HG03280 (cell line): Measurements from ENCODE around the gene TNFRSF13B.
"Not testable (repeated sequence)": the region's sequence is repeated elsewhere in the genome, so short reads cannot be mapped to it uniquely, and the experiment has no call there.

ENCODE experiments used
- ATAC-seq: cut with Tn5 transposase; IDR thresholded peaks from one replicate; pipeline ENCODE4 v1.9.1; 2021; ENCODE audit warnings: mild to moderate bottlenecking, moderate library complexity; ENCODE audit not compliant: unreplicated experiment

TNFRSF13B gene

GRCh38 chr17:16987066-16987829 lies 15.3 kb upstream of the TNFRSF13B start:
- no peak for ATAC-seq

DNA sequence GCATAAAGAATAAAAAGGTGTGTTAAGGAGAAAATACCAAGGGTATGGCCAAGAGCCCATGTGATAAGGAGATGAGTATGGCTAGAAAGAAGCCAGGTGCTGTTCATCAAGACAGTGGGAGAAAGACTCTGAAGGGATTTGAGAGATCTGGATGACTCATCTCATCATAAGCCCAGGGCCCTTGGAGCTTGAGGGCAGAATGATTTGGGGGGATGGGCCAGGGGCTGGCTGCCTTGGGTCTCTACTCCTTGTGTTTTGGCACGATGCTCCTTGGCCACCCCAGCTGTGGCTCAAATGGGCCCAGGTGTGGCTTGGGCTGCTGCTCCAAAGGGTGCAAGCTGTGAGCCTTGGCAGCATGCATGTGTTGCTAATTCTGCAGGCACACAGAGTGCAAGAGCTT lies 14.5 kb upstream of the TNFRSF13B start:
- ATAC-seq = no peak

DNA sequence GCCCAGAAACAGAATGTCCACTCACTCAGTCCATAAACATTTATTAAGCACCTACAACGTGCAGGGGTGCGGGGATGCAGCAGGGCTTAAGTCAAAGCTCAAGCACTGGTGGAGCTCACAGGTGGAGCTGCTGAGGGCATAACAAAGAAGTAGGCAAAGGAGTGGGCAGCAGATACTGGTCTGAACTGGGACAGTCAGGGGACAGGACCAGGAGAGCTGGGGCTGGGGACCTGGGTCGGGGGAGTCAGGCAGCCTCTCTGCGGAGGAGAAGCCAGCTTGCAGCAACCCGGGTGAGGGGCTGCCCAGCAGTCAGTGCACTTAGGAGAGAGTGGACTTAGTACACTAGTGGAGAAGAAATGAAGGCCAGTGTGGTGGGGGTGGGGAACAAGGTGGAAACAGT lies 10.0 kb upstream of the TNFRSF13B start:
- ATAC-seq = no peak

GRCh38 chr17:16980813-16981731 lies 9.2 kb upstream of the TNFRSF13B start:
- ATAC-seq = no peak

- ATAC-seq = no peak
These were observed 8.1 kb upstream of the TNFRSF13B start for GRCh38 chr17:16980061-16980460.

- ATAC-seq = not testable (repeated sequence)
These were observed 7.4 kb upstream of the TNFRSF13B start for GRCh38 chr17:16979237-16979823.

- ATAC-seq = no peak
These were observed 6.0 kb upstream of the TNFRSF13B start for GRCh38 chr17:16977932-16978331.

DNA sequence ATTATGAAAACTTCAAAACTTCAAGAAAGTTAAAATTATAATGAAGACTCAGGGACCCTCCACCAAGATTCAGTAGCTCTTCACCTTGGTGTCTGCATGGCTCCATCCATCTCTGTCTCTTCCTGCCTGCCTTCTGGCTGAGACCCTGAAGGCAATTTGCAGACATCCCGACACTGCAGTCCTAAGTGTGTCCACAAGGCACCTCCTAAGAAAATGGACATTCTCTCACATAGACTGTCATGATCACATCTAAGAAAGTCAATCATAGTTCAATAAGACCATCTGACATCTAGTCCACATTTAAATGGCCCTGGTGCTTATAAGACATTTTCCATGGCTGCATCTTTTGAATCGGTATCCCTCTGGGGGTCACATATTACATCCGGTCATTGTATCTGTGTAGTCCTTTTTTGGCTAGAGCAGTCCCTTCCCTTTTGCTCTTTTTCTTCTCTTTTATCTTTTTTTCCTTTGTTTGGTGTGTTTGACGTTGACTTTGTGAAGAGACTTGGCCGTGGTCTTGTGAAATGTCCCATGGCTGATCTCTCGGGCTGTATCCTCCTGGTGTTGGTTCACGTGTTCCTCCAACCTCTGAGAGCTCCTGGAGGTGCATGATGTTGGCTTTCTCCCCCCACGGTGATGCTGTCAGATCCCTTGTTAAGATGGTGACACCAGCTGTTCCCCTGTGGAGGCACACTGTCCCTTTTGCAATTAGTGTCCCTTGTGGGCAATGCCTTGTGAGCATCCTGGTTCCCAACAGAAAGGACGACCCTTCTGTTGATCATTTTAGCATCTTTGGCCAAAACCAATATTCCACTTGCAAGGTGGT lies 5.0 kb upstream of the TNFRSF13B start:
- no peak for ATAC-seq

DNA sequence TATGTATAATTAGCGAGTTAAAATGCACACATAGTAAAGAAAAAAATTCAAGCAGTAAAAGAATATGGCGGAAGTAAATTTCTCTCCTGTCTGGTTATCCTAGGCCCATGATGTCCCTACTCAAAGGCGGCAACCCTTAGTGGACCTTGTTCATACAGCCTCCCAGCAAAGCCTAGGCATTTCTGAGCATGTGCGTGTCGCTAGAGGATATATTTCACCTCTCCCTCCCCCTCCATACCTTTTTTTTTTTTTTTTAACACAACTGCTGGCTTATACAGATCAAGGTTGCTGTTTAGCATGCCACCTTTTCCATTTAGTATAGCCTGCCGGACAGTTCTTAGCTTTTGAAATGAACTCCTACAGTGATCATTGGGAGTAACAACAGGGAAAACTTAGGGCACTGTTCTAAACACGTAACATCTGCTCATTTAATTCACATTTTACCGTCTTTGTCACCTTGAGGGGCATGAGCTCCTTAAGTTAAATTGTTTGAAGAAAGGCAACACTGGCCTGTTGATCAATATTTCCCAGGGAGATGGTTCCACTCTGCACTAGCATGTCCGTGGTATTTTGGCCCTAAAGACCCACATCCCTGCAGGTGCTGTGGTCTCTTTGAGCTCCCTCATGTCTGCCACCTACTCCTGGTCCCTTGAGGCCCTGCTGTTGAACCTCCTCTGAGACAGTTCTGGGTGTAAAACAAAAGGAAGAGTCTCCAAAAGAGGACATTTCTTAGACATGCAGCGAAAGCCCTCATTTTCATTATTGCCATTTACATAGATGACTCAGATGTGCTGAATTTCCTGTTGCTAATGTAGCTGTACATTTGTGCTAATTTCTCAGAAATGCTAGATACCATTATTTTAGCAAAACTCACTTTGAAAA lies 4.1 kb upstream of the TNFRSF13B start:
- no peak for ATAC-seq

DNA sequence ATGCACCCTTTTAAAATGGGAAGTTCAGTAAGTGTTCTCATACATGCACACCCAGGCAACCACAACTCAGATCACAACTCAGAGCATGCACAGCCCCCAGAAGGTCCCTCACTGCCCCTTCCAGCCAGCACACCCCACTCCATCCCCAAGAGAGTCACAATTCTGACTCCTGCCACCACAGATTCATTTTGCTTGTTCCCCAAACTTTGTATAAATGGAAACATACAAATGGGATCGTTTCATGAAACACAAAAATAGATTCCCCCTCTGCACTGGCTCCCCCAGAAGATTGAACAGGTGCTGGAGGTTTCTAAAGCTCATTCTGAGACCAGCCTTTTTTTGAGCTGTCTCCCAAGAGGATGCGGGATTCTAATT lies 3.3 kb upstream of the TNFRSF13B start:
- ATAC-seq = no peak

GRCh38 chr17:16974569-16975276 lies 2.8 kb upstream of the TNFRSF13B start:
- no peak for ATAC-seq

- no peak for ATAC-seq
These were observed 2.0 kb upstream of the TNFRSF13B start for GRCh38 chr17:16973760-16974540.

DNA sequence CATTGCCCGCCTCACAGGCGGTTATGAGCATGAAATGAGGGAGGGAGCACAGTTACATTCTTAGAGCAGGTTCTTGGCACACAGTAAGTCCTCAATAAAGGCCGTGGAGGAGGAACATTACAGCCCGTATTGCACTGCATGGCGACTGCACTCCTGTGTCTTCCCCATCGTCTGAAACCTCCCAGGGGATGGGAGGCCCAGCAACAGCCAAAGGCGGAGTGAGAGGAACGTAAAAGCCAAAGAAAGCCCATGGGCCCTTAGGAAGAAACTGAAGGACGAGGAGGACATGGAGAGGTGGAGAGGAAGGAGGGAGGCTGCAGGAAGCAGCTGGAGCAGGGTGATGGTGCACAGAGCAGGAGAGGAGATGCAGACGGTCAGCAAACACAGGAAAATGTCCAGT lies 1.1 kb upstream of the TNFRSF13B start:
- not testable (repeated sequence) for ATAC-seq

- no peak for ATAC-seq
These were observed 428 bp upstream of the TNFRSF13B start for GRCh38 chr17:16972346-16972745.

GRCh38 chr17:16969931-16970906 lies 1.7 kb downstream of the TNFRSF13B start:
- peak; percentile 36 for ATAC-seq

- no peak for ATAC-seq
These were observed 3.1 kb downstream of the TNFRSF13B start for GRCh38 chr17:16968786-16969185.

- no peak for ATAC-seq
These were observed 9.1 kb downstream of the TNFRSF13B start for GRCh38 chr17:16962804-16963203.
